Fibroblast of skin of left biceps (primary cell): ENCODE results near the gene FILIP1.

ENCODE experiments used
- DNase-seq, 2 experiments: peaks; one replicate each; pipeline ENCODE4 v3.0.0-alpha.2; 2013; ENCODE audit warnings: low read depth in 2 of 2

The FILIP1 gene, protein sequence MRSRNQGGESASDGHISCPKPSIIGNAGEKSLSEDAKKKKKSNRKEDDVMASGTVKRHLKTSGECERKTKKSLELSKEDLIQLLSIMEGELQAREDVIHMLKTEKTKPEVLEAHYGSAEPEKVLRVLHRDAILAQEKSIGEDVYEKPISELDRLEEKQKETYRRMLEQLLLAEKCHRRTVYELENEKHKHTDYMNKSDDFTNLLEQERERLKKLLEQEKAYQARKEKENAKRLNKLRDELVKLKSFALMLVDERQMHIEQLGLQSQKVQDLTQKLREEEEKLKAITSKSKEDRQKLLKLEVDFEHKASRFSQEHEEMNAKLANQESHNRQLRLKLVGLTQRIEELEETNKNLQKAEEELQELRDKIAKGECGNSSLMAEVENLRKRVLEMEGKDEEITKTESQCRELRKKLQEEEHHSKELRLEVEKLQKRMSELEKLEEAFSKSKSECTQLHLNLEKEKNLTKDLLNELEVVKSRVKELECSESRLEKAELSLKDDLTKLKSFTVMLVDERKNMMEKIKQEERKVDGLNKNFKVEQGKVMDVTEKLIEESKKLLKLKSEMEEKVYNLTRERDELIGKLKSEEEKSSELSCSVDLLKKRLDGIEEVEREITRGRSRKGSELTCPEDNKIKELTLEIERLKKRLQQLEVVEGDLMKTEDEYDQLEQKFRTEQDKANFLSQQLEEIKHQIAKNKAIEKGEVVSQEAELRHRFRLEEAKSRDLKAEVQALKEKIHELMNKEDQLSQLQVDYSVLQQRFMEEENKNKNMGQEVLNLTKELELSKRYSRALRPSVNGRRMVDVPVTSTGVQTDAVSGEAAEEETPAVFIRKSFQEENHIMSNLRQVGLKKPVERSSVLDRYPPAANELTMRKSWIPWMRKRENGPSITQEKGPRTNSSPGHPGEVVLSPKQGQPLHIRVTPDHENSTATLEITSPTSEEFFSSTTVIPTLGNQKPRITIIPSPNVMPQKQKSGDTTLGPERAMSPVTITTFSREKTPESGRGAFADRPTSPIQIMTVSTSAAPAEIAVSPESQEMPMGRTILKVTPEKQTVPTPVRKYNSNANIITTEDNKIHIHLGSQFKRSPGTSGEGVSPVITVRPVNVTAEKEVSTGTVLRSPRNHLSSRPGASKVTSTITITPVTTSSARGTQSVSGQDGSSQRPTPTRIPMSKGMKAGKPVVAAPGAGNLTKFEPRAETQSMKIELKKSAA (N-terminal part only)

DNA sequence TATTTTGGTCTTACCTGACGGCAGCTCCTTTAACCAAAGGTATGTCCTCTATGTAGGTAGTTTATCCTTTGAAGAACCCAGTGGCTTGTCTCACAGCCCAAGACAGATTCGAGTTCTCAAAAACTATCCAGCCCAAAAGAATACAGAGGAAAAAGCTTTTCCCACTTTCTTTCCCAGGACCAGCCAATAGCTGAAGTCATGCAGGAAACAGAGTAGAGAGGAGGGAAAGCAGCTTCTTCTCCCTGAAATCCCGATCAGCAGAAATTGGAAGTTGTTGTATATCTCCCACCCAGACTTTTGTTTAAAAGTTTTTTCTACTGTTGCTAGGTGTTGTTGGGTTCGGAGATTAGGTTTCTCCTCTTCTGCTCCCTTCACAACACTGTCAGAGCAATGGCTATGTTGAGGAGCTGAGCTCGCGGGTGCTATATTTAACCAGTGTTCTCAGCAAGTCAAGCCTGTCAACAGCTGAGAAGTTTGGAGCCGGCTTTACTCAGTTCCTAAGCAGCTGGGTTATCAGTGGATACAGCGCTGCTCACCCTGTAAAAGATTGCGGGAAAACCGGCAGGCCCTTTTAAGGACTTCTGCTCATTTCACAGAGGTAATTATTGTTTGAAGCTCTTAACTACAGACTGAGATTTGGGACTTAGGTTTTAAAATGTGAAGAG, at the start of gene FILIP1:
FILIP1 (minus strand) TSS at position 401 of the 665 bp plus-strand sequence. CDS start 78,828 bp downstream, outside the sequence.
- DNase-seq: no peak

DNA sequence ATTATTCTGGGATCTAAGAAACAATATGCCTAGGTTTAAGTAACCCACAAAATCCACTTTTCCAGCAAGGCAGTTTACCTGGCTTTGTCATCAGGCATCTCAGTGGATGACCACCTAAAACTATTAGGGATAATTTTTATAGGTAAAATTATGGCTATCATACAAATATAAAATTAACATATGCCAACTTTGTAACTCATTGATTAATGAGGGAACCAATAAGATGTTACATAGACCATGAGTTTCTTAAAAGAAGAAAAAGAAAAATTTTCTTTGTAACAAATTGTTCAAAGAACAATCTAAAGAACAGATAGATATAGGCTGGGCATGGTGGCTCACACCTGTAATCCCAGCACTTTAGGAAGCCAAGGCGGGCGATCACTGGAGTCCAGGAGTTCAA, 49.7 kb upstream of the FILIP1 start:
- no peak for DNase-seq

DNA sequence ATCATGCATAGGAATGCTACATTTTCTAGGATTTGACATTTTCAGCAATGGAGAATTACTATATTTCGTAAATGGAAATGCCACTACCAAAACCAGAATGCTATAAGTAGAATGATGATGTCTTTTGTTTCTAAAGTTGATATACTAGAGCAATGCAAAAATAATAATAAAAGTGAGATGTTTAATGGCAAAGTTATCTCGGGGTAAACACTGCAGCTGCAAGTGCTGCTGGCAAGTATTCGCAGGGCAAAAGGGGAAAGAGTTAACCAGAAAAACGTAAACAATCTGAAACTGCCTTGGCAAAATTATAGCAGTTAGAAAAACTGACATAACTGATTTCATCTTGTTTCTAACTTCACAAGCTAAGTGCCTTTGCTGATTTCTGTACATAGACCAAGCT, 45.5 kb upstream of the FILIP1 start:
- DNase-seq: no peak

DNA sequence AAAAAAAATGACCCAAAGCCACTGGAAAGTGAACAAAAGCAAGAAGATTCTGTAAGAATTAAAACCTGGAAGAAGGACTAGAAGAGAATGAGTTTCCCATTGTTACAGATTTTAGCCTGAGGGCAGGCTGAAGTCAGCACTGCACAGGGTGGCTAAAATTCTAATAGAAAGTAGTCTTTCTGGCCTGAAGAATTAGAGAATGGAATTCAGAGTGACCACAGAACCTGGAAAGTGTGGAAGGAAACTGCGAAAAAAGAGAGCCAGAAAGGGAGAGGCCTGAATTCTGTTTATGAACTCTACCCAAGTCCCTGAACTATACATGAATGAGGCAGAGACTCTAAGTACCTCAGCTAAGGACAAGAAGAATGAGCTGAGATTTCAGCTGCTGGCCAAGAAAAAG, 38.9 kb upstream of the FILIP1 start:
- no peak for DNase-seq

DNA sequence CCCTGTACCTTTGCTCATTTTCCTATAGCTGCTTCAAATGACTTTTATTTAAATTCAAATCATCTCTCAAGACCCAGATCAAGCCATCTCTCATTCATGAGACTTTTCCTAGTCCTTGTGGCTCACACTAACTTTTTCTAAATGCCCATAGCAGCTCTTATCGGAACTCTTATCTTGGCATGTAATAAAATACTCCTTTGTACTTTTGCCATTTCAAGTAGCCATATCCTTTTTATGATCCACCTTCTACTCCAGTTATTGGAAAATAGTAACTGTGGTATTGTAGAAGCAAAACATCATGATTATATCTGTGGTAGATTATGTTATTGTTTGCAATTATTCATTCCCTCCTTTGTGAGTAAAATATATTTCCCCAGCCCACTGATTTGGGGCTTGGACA, 37.6 kb upstream of the FILIP1 start:
- no peak for DNase-seq

DNA sequence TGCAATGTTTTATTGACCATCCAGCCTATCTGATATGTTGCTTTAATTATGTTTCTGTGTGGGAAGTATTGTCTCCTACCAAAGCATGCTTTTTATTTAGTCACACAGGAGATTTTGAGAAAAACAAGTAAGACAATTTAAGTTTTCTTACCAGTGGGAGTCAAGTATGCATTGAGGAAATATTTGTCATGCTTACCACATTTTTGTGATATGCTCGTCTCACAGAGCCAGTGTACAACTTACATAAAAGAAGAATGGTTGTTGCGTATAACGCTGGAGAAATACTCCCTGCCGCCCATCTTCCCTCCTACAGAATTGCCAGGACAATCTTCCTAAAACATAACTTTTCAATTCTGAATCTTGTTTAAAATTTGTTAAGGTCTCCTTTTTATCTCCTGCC, 37.1 kb upstream of the FILIP1 start:
- DNase-seq: no peak

DNA sequence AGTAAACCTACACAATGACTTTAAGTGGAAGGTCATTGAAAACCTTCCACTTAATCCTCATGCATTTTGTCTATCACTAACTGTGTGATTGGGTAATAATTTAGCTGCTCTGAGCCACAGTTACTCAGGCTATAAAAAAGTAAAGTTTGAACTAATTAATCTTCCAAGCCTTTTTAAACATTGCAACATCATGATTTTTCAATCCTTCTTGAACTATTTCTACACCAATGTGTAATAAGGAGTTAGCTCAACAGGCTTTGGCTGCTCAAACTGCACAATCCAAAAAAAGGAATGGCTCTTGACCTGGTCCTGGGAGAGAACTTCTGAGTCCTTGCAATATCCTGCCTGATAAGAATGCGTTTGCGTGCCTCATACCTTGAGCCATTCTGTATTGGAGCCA, 34.8 kb upstream of the FILIP1 start:
- DNase-seq: no peak

DNA sequence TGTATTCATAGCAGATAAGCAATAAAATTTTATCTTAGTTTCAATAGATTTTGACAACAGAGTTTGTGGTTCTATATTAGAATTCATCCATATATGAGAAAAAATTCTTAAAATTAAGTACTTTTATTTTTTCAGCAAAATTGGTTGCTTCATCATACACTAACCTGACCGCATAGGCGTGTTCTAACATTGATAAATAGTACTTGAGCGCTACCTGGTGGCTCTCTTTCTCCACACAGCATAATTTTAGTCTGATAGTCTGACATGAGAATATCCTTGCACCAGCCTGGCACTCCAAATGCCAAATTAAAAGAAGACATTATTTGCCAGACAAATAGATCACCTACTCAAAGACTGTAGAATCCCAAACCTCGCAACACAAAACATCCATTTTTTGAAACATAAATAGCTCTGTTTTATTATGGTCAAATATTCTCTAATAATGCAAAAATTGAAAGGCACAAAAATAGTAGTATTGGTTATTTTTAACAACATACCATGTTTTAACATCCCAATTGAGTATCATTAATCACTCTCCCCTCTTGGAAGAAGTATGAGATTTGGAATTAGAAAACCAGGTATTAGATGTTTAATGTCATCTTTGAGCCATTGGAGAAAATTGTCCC, 33.0 kb upstream of the FILIP1 start:
- DNase-seq: peak; percentile 37 to 41

DNA sequence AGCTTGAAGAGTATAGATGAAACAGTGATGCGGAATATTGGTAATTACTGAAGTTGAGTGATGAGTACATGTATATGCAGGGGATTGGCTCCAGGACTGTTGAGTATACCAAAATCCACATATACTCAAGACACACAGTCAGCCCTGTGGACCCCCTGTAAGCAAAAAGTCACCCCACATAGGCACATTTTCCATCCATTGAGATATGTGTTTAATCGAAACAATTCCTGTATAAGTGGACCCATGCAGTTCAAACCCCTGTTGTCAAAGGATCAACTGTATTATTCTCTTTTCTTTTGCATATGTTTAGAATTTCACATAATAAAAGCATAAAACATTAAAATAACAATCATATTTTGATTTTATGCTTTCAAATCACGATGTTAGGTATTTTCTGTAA, 32.1 kb upstream of the FILIP1 start:
- DNase-seq: no peak

DNA sequence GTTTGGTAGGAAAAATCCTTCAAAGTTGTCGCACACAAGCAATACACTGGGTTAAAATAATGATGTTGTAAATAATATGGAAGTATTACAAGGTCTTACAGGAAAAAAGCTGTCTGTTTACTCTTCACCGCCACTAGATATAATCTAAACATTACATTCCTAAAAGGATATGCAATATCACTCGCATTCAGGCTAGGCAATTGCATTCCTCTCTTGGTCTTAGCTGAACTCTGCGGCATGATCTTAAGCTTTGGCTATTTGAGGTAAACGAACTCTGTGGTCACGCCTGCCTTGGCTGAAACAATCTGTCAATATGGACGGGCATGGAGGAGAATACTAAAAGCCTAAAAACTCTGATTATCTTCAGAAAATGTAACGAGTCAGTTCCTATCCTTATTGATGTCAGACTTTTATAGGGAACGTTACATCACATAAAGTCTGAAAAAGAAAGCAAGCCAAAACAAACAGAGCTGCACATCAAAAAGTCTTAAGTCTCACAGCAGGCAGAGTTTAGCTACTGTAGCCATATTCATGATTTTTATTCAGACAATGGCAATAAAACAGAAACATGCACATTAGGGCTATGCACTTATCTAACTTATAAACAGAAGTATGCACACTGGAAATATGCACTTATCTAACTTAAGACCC, 30.8 kb upstream of the FILIP1 start:
- peak; percentile 43 to 56 for DNase-seq

DNA sequence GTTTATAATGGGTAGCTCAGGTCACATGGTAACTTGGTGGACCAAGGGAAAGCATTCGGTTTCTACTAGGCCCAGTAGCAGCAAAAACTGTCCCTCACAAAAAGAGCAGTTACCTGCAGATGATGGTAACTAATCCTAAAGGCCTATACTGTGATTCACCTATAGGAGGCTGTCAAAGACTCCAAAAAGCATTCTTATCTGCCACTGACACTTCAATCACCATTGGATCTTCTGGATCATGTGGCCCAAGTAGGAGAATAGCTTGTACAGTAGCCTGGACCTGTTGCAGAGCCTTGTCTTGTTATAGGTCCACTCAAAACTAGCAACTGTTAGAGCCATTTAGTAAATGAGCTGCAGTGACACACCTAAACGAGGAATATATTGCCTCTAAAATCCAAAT, 23.2 kb upstream of the FILIP1 start:
- no peak for DNase-seq

DNA sequence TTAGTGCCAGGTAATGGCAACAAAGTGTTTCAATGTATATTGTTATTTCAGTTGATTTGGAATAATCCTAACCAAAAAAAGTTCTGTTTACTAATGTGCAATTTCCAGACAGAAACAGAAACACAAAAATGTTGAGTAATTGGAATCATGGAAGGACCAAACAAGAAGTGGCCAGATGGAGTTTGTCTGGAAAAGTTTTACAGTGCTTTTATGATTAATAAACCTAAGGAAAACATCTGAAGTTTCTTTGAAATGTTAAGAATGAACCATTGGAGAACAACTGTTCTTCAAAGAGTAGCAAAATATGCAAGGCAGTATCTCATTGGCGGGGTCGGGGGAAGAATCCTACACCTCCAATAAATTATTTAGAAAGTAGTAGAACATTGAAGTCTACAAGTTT, 19.0 kb upstream of the FILIP1 start:
- no peak for DNase-seq

DNA sequence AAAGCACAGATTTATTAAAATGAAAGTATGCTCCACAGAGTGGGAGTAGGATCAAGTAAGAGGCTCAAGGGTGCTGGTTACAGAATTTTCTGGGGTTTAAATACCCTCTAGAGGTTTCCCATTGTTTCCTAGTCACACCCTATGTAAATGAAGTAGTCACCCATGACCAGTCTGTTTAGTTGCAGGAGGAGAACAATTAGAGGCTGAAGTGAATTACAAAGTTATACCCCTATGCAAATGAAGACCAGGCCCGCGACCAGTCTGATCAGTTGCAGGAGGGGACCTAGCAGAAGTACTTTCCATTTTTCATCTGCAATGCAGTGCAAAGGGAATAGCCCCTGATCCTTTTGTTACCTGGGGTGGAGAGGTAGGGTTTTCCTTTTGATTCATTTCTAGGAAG, 11.8 kb upstream of the FILIP1 start:
- DNase-seq: no peak

DNA sequence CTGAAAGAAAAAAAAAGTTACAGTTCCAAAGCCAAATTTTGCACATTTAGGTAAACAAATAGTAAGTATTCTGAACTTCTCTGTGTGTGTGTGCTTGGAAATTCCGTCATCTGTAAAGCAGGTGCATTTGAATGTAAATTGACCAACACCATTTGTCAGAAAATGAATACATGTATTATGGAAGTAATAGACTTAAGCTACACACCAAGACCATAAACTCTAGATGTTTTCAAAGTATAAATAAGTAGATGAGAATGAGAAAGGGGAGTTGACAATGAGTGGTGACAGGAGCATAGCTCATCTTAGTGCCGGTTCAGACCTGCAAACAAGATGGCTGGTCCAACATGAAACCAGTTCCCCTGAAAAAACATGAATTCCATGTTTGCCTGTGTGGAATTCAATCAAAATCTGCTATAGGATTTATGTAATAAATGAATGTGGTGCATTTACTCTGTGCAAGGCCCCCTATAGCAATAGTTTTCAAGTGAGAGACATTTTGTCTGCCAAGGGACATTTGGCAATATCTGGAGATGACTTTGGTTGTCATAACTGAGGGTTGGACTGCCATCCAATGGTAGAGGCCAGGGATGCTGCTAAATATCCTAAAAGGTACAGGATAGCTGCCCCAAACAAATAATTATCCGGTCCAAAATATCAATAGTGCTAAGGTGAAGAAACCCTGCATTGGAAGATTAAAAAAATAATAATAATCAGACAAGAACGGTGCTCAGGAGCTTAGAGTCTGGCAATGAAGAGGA, 11.0 kb upstream of the FILIP1 start:
- DNase-seq: no peak

DNA sequence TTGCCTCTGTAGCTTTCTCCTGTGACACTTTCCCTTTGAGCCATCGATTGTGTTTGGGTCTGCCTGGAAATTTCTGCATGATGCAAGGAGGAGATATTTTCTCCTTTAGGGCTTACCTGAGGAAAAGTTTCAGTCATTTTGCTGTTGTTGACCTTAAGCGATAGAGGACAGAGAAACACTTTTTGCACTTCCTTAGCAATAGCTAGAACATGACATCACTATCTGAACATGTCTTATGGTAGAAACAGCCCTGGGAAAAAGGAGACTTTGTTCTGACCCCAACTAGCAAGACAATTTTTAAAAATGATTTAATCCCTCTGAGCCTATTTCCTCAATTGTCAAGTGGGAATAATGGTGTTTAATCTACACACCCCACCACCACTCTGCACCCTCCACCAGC, 9.7 kb upstream of the FILIP1 start:
- DNase-seq: no peak

DNA sequence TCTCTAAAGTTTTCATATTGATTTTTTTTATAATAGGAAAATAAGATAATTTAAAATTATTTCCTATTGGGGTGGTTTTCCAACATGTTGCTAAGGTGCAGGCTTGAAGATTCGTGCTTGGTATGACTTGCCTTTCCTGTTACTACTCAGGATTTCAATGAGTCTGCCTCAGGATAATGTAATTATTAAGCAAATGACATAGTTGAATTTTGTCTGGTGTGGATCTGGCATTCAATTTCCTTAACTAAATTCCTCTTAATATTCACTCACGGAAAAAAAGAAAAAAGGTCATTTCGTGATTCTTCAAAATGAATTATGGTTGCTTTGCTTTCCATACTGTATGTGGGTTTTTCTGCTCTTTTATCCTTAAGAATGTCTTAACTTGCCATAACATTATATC, 9.3 kb upstream of the FILIP1 start:
- no peak for DNase-seq

DNA sequence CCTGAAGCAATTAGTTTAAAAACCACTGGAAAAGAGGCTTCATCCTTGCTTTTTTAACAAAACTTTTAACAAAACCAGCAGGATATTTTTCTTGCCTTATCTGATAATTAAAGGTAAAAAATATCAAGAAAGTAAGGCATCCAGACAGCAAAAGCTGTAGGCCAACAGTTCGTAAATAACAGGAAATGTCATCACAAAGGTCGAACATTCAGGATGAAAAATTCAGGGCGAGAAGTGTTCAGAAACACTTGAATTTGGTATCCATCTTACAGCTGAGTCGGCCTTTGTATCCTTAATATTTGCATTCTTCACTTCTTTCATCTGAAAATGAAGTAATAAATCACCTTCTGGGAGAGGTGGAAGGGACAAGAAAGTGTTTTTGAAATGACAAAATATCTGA, 8.2 kb upstream of the FILIP1 start:
- no peak for DNase-seq

DNA sequence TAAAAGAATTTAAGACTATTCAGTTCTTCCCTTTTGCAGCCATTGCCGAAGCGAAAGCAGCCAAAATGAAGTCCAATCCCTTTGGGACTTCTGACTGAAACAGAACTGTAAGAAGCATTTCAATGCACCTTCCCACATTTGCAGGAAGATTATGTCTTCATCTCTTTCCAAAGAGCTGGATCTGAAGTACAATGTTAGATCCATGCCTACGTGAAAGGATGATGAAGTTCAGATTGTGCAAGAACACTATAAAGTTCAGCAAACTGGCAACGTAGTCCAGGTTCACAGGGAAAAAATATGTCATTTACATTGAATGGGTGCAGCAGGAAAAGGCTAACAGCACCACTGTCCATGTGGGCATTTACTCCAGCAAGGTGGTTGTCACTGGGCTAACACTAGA, 6.0 kb upstream of the FILIP1 start:
- DNase-seq: no peak

DNA sequence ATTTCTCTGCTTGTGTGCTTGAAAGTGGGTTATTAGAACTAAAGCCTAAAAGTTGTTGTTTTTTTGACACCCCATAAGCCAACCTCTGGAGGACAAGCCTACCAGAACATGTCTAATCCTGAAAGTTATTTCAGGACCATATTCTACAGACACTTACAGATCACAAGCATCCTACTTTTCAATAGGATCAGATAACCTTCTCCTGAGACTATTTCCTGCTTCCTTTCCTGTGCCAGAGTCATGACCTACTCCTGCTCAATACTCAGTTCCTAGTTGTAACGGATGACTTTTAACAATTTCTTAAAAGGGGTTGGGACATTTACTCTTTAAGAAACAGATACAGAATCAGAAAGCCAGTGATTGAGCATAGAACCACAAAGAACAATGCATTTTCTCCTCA, 5.3 kb upstream of the FILIP1 start:
- no peak for DNase-seq

DNA sequence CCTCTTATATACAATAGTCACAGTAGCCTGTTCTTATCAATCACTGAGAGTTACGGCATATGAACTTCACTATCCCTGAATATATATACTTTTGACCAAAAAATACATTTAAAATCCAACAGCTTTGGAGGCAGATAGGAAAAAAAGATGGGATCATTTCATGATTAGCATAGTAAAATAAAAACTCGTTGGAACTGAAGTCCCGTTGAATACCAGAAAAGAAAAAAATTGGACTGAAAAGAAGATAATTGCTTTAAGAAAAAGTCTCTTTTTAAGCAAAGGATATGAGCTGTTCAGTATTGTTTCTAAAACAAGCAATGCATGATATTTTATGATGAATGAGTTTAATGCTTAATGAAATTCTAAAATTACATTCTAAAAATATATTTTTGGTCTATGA, 4.4 kb upstream of the FILIP1 start:
- DNase-seq: no peak
